IMR-90 (cell line): ENCODE measurements around the gene ZNF608.

Experiments used
- CTCF ChIP-seq: conservative IDR thresholded peaks from 2 replicates; pipeline ENCODE4 v1.5.1; 2012; ENCODE audit warnings: mild to moderate bottlenecking, low read depth, low read length, improper control_type of control experiment
- ELK1 ChIP-seq: fragments of 150-350 bp; IDR thresholded peaks from 2 replicates; pipeline ENCODE4 v1.6.1; 2016; ENCODE audit warnings: low read depth, mild to moderate bottlenecking, low read length, moderate library complexity, borderline replicate concordance
- FOS ChIP-seq: fragments of 150-350 bp; IDR thresholded peaks from 2 replicates; pipeline ENCODE4 v1.6.1; 2016; ENCODE audit warnings: low read depth, low read length
- MAFK ChIP-seq: IDR thresholded peaks from 2 replicates; pipeline ENCODE4 v1.6.1; 2012; ENCODE audit warnings: low read depth, low read length, improper control_type of control experiment
- MAZ ChIP-seq: IDR thresholded peaks from 2 replicates; pipeline ENCODE4 v1.6.1; 2012; ENCODE audit warnings: low read depth, mild to moderate bottlenecking, low read length, improper control_type of control experiment, moderate library complexity, borderline replicate concordance
- MXI1 ChIP-seq: IDR thresholded peaks from 2 replicates; pipeline ENCODE4 v1.6.1; 2012; ENCODE audit warnings: low read depth, mild to moderate bottlenecking, low read length, moderate library complexity, borderline replicate concordance
- NFE2L2 ChIP-seq: fragments of 150-350 bp; IDR thresholded peaks from 2 replicates; pipeline ENCODE4 v1.6.1; 2016; ENCODE audit warnings: low read depth, mild to moderate bottlenecking, low read length
- POLR2A ChIP-seq: IDR thresholded peaks from 2 replicates; pipeline ENCODE4 v1.6.1; 2012; ENCODE audit warnings: mild to moderate bottlenecking, low read depth, low read length
- RAD21 ChIP-seq: IDR thresholded peaks from 2 replicates; pipeline ENCODE4 v1.6.1; 2012; ENCODE audit warnings: low read length, improper control_type of control experiment
- RCOR1 ChIP-seq: IDR thresholded peaks from 2 replicates; pipeline ENCODE4 v1.6.1; 2012; ENCODE audit warnings: mild to moderate bottlenecking, low read length, improper control_type of control experiment; ENCODE audit not compliant: insufficient replicate concordance
- RFX5 ChIP-seq: IDR thresholded peaks from 2 replicates; pipeline ENCODE4 v1.8.0; 2012; ENCODE audit warnings: low read depth, mild to moderate bottlenecking, low read length, moderate library complexity
- SMC3 ChIP-seq: fragments of 150-350 bp; IDR thresholded peaks from 2 replicates; pipeline ENCODE4 v1.6.1; 2016; ENCODE audit warnings: low read depth, mild to moderate bottlenecking, antibody characterized with exemption, low read length, moderate library complexity
- USF2 ChIP-seq: fragments of 150-350 bp; IDR thresholded peaks from 2 replicates; pipeline ENCODE4 v1.6.1; 2017; ENCODE audit warnings: mild to moderate bottlenecking, antibody characterized with exemption, low read length, low read depth

GRCh38 chr5:124719113-124719967, 27.1 kb downstream of the ZNF608 start:
- TF ChIP-seq CTCF (no peak), POLR2A (no peak), SMC3 (no peak), MXI1 (no peak), MAFK (no peak), RAD21 (no peak), MAZ (no peak), ELK1 (no peak), RFX5 (no peak), FOS (no peak), NFE2L2 (no peak), USF2 (no peak), RCOR1 (no peak)
